CD4-positive, alpha-beta T cell treated with Interferon gamma for 1 hour (primary cell): Measurements from ENCODE around the gene PPIA.
"Not testable (repeated sequence)": the region's sequence is repeated elsewhere in the genome, so short reads cannot be mapped to it uniquely, and the experiment has no call there.

Experiments
- DNase-seq: peaks from one replicate; pipeline ENCODE4 v3.0.0-alpha.2; 2020

Gene PPIA

DNA sequence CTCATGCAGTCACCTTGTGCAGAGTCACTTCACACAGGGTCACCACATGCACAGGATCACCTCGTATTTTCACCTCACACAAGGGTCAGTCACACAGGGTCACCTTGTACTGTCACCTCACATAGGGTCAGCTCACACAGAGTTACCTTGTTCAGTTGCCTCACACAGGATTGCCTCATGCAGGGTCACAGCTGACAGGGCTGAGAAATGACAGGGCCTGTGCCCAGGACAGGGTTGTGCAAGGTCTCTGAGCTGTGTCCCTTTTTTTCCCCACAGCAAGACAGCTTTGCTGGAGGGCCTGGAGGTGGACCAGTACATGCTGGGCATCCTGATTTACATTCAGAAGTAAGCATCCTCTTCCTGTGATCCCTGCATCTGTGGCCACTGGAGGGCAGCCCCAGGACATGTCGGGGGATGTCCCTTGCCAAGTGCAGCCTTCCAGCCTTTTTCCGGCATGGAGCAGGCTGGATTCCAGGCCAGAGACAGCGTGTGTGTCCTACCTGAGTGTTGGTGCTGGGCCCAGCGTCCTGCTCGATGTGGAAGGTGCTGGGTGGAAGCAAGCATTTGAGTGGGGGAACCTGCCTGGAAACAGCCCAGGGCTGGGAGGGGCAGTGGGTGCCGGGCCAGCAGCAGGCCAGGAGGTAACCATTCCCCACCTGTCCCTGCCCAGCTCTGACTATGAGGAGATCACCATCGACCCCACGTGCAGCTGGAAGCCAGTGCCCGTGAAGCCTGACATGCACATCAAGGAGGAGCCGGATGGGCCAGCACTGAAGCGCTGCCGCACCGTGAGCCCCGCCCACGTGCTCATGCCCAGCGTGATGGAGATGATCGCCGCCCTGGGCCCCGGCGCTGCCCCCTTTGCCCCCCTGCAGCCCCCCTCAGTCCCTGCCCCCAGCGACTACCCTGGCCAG lies 31.6 kb upstream of the PPIA start:
- DNase-seq: no peak

DNA sequence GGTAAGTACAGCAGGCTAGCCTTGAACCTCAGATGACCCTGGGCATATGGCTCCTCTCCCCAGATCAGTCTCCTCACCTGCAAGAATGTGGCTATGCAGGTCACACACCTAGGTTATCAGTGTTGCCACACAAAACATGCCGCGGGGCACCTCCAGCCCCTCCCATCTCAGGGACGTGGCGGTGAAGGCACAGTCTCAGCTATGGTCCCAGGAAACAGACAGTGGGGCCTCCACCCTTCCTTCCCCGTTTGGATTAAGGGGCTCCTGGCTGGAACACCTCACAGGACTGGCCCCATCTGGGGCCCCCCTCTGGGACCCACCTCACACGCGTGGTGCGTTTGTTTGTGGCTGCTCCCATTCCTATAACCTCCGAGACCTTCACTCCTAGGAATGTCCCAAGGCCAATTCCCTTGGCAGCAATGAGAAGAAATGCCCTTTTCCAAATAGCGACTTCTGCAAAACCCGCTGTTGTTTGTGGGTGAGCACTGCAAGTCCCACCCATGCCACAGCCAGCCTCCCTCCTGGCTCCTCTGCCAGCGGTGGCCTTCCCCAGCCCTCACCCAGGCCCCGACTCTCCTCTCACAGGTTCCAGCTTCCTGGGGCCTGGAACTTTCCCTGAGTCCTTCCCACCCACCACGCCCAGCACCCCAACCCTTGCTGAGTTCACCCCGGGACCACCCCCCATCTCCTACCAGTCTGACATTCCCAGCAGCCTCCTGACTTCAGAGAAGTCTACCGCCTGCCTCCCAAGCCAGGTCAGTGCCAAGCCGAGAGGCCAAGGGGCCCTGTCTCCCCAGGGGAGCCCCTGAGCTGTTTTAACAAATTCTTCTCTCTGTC lies 30.7 kb upstream of the PPIA start:
- no peak for DNase-seq

DNA sequence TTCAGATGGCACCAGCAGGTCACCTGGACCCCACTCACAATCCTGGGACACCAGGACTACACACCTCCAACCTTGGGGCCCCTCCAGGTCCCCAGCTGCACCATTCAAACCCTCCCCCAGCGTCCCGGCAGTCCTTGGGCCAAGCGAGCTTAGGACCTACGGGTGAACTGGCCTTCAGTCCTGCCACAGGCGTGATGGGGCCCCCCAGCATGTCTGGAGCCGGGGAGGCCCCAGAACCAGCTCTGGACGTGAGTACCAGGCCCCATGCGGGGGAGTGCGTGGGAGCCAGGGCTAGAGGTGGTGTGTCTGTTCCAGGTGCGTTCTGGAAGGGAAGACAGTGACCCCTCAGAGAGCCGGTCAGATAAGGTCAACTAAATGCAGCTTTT lies 30.1 kb upstream of the PPIA start:
- DNase-seq: no peak

DNA sequence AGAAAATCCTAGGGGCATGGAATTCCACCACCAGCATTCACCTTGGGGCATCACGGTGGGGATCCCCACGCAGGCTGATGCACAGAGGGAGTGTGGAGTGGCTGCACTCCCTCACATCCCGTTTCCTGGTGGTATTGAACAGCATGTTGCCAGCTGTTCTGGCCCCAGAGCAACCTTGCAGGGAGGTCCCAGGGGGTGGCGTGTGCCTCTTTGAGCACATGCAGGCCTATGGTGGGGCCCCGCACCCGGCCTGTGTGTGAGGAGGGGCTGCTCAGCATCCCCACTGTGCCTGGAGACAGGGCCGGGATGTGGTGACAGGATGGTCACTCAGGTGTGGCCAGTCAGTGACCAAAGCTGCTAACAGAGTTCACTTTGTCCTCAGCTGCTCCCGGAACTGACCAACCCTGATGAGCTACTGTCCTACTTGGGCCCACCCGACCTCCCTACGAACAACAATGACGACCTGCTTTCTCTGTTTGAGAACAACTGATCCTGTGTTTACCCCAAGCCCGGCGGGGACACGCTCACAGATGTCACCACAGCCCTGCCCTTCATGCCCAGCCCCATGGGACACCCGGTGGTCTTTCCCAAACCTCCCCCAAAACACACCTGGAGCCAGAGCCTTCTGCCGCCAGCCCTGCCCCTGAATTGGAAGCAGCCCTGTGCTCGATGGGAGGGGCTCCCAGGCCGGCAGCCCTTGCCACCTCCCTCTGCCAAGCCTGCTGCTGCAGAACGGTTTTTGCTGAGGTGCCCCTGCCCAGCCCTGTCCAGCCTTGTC lies 29.2 kb upstream of the PPIA start:
- no peak for DNase-seq

DNA sequence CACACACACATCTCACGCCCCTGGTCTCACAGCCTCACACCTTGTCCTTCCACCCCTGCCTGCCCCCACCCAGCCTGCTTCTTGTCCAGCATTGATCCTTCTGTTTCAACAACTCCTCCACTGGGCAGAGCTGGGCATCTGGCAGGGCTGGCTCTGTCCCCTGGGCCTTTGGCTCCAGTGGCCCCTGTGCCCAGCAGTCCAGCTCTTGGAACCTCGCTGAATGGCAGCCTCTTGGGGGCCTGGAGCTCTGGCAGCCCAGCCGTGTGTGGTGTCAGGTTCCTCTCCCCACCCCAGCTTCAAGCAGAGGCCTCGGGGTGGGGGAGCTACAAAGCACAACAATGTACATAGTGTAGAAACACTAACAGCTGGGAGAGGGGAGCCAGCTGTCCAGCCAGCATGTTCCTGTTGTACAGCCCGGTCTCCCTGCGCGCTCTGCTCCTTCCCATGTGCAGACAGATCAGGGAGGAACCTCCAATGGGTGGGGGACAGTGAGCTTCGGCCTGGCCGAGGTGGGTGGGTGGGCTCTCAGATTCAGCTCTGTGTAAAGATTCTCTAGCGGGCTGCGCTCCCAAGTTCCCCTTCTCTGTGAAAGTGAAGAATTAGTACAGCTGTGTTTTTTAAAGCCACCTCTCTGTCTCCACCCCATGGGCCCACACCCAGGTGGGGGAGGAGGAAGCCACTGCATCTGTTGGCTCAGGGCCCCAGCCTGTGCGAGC lies 28.4 kb upstream of the PPIA start:
- DNase-seq: peak; percentile 45

DNA sequence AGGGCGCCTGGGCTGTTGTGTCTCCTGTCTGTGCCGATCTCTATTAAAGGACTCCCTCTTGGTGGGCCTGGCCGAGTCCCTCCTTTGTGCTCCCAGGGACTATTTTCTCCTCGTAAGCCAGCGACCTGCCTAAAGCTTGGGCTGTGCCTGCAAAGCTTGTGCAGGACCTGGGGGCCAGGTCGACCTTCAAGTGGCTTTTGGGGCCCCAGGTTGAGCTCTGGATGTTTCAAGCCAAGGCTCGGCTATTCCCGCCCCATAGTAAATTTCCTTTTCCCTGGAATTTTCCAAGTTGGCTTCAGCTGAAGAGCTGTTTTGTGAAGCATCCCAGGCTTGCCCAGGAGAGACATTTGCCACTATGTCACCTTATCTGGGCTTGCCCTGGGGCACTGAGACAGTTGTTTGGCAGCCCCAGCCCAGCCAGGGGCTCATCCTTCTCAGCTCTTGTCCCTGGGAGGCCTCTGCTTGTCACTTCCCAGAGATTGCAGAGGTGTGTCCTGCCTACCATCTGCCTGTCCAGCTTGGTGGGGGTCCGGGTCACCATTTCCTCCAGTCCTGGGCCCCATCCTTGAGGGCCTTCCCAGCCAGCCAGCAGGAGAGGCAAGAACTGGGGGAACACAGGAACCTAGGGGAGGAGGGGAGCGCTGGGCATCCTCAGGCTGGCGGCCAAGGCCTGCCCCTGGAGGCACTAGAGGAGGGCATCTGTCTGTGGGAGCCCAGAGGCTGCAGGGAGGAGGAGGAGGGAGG lies 27.7 kb upstream of the PPIA start:
- DNase-seq: no peak

DNA sequence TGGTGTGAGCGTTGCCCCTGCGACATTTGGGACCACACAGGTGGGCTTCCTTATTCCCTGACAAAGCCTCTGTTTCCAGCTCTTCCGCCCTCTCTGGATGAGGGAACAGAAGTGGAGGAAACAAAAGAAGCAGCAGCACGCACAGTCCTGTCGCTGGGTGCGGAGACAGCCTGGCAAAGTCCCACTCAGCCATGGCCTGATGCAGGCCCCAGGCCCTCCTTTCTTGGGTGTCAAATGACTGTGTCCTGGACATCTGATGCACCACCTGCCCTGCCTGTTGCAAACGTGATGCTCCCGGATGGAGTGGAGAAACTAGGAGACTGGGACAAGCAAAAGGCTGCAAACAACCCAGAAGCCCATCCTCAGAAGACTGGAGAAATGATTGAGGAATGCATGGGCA lies 27.1 kb upstream of the PPIA start:
- DNase-seq: no peak

DNA sequence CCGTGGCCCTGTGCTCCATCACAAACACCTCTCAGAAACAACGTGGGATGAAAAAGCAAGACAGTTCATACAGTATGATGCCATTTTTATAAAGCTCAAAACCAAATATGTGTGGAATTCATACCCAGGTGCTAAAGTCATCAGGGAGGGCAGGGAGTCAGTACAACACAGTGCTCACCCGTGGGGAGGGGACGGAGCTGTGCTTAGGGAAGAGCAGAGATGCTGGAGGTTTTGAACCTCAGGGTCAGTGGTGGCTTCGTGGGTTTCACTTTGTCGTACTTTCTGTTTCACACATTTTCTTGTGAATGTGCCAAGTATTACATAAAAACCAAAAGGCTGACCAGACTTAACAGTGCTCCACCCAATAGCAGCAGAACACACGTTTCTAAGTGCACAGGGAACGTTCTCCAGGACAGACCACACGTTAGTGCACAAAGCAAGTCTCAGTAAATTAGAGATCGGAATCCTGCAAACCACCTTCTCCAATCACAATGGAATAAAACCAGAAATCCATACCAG lies 26.6 kb upstream of the PPIA start:
- peak; percentile 22 for DNase-seq

DNA sequence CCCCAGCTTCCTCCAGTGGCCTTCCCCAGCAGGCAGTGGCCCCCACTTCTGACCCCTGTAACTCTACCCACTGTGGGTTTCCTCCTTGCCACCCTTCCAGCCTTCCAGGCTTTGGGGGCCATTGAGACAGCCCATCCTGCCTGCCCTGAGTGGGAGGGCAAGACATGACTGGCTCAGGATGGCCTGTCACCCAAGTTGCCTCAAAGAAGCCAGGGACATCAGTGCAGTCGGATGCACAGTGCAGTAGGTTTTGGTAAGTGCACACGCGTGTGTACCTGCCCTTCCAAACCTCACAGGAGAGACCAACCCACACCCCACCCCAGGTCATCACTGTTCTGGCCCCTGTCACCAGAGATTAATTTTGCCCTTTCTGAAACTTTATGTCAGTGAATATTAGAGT lies 25.1 kb upstream of the PPIA start:
- DNase-seq: no peak

DNA sequence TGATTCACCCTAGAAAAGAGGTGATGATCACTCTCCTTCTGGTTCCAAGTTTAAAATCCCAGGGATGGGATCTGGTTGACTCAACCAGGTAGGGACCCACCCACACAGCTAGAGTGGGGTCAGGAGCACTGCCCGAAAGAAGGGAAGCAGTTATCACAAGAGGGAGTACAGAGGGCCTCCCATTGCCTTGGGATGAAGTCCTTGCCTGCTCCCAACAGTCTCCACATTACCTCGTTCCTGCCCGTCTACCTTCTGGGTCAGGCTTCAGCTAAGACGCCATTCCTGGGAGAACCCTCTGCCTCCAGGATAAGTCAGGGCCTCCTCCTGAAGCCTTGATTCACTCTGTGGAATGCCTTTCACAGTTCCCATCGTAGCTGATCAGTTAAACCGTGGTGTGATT lies 24.0 kb upstream of the PPIA start:
- DNase-seq: no peak

DNA sequence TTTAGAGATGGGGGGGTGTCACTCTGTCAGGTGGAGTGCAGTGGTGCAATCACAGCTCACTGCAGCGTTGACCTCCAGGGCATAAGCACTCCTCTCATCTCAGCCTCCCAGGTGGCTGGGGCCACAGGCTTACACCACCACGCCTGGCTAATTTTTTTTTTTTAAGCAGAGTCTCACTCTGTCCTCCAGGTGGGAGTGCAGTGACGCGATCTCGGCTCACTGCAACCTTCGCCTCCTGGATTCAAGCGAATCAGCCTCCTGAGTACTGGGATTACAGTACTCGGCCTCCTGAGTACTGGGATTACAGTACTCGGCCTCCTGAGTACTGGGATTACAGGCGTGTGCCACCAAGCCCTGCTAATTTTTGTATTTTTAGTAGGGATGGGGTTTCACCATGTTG lies 23.6 kb upstream of the PPIA start:
- no peak for DNase-seq

DNA sequence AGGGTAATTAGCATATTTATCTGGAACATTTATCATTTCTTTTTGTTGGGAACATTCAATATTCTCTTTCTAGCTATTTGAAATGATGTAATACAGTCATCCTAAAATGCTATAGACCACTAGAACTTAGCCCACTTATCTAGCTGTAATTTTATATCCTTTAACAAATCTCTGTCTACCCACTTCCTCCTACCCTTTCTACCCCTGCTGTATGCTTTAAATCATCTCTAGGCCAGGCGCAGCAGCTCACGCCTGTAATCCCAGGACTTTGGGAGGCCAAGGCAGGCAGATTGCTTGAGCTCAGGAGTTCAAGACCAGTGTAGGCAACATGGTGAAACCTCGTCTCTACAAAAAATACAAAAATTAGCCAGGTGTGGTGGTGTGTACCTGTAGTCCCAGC lies 22.0 kb upstream of the PPIA start:
- not testable (repeated sequence) for DNase-seq

DNA sequence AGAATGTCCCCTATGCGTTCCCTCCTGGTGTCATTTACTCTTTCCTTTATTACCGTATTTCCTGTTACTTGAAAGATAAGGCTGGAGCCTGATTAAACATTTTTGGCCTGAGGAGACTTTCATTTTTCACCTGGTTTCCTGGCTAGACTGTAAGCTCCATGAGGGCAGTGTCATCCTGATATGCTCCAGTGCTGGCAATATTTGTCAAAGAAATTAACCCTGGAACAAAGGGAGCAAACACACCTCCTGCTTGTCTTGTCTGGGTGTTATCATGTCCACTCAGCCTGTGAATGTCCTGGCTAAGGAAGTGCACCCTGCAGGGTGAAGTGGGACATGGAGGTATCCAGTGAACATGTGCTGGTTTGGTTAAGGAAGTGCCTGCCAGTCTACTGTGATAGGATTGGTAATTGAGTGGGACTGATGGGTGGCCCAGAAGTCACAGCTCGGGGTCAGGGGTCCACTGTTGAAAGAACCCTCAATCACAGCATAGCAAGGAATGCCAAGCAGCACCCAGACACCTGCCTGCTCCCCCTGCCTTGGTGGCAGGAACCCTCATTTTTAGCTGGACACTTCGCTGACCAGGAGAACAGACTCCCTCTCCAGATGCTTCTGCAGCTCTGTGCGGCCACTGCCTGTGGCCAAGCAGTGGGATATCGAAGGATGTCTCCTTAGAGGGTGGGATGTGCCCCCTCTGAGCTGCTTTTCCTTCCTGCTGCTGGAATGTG lies 20.9 kb upstream of the PPIA start:
- no peak for DNase-seq

DNA sequence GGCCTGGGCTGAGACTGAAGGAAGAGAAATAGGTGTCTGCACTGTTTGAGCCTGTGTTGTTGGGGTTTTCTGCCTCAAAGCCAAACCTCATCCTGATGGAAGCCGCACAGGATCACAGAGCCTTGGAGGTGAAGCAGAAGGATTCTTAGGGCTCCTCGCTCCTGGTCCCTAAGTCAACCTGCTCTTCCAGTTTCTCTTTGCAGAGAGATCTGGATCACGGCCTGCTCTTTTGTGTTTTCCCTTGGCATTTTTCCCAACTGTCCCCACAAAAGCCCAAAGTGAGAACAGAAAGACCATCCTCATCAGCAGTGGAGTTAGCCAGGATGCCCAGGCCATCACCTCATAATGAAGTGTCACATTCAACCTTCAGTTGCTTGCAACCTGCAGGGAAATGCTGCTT lies 20.3 kb upstream of the PPIA start:
- no peak for DNase-seq

DNA sequence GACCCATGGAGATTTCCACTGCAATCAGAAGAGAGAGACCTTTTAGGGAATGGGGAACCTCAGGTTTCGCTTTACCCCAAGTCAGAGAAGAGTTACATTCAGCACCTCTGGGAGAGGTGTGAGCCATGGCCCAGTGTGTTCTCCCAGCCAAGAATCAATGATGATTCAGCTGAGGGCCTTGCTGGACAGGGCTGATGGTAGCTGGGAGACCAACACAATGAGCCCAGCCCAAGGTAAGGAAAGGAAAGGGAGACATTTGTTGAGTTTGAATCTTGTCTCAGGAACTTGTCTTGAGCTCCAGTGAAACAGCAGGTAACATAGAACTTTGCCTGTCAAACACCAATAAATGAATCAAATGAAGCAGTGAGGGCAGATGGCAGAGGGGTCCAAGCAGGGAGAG lies 14.0 kb upstream of the PPIA start:
- DNase-seq: no peak

DNA sequence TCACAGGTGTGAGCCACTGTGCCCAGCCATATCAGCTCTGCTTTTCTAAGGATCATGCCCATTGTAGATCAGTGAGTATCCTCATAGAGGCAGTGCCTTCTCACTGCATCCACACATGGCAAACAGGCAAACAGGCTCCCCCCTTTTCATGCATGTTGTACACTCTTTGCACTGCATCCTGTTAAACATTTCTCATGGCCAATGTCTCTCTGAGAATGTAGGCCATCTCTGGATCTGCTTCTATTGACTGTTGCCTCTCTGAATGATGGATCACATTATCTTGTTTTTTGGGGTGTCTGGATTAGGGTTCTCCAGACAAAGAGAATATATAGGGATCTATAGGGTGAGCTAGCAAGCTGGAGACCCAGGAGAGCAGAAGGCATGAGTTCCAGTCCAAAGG lies 13.1 kb upstream of the PPIA start:
- no peak for DNase-seq

DNA sequence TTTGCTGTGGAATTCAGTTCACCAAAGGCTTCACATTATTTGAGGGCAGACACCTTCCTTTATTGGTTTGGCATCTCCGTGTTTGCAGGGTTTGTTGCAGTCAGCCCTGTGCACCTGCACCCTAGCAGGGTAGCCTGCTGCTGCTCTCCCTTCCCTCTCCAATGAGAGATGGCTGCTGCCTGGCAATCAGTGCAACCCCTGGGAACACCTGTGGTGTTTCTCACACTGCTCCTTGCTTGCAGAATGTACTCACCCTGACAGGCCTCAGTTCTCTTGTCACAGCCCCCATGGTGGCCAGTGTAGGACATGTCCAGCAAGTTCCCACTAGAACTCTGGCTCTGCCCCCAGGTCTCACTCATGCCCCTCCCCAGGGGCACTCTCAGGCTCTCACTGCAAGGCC lies 12.1 kb upstream of the PPIA start:
- no peak for DNase-seq

DNA sequence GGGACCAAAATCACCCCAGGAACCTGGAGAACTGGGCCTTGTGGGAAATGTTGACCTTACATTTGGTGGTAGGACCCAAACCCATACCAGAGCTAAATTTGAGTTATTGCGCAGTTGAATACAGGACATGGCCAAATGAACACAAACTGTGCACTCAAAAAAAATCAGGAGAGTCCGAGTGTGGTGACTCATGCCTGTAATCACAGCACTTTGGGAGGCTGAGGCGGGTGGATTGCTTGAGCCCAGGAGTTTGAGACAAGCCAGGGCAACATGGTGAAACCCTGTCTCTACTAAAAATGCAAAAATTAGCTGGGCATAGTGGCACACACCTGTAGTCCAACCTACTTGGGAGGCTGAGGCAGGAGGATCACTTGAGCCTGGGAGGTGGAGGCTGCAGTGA lies 11.3 kb upstream of the PPIA start:
- DNase-seq: not testable (repeated sequence)

DNA sequence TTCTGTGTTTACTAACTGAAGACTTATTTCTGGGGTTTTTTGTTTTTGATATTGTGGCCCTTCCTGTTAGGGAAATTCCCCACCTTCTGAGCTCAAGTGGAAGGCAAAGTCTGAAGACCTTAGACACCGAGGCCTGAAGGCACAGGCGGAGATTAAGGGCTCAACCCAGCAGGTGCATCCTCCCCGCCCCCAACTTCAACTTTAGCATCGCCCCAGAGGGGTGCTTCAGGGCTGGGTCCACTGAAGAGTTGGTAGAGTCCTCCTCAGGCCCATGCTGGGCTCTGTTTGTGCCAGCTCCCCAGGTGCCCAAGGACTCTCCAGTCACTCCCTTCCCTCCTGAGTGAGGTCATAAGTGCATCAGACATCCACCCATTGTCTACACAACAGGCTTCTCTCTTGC lies 9.4 kb upstream of the PPIA start:
- peak; percentile 21 for DNase-seq

DNA sequence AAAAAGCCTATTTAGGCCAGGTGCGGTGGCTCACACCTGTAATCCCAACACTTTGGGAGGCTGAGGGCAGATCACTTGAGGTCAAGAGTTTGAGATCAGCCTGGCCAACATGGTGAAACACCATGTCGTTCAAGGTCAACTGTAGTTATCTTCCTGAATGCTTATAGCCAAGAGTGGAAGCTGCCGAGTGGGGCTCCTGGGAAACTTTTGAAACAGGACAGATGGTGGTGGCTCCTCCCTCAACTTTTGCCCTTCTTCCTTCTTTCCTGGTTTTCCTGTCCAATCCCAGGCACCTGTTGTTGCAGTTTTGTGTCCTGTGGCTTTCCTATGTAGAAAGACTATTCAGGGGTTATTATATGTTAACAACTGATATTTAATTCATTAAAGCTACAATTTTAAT lies 8.7 kb upstream of the PPIA start:
- DNase-seq: no peak

DNA sequence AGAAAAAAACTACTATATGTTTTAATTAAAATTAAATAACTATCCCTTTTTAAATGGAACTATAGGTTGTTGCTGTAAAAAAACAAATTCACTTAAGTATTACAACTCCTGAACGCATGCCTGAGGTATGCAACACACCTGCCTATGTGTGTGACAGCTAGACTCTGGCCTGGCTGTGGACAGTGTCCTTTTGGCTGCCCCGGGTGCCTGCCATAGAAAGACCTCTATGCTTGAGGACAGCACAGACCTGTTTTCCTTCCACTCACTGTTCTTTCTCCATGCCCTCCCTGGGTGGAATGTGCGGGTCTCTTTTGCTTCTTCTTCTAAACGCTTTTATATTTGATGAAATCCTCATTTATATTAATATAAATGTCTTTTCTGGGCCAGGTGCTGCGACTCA lies 6.5 kb upstream of the PPIA start:
- DNase-seq: no peak
